GM12878 (cell line): ENCODE data around the gene MLLT3.

ENCODE experiments used
- ATF7 ChIP-seq: fragments of 450-650 bp; IDR thresholded peaks from 2 replicates; pipeline ENCODE4 v1.6.1; 2016; ENCODE audit warnings: low read depth, mild to moderate bottlenecking
- BHLHE40 ChIP-seq, 2 experiments: fragments of 450-650 bp in 1 of 2; IDR thresholded peaks; 2 replicates each; pipeline ENCODE4 v1.6.1; 2011 to 2017; ENCODE audit warnings: low read depth in 2 of 2, borderline replicate concordance in 1 of 2, improper control_type of control experiment in 1 of 2, low read length in 1 of 2, mild to moderate bottlenecking in 1 of 2
- CTCF ChIP-seq, 3 experiments: IDR thresholded peaks in 2 of 3; conservative IDR thresholded peaks in 1 of 3; 2 replicates each; pipeline ENCODE4 v1.5.1; 2011; ENCODE audit warnings: low read depth in 3 of 3, low read length in 3 of 3, mild to moderate bottlenecking in 3 of 3, control low read depth in 2 of 3, moderate library complexity in 2 of 3, inconsistent platforms in 1 of 3, mixed read lengths in 1 of 3; ENCODE audit not compliant: control insufficient read depth in 2 of 3, insufficient read depth in 1 of 3; ENCODE audit errors: extremely low read depth in 1 of 3
- EZH2 ChIP-seq: IDR thresholded peaks from 2 replicates; pipeline ENCODE4 v1.6.1; 2012; ENCODE audit warnings: low read depth, mild to moderate bottlenecking, control low read depth, inconsistent platforms, low read length, borderline replicate concordance; ENCODE audit not compliant: control insufficient read depth
- MAX ChIP-seq: IDR thresholded peaks from 2 replicates; pipeline ENCODE4 v1.6.1; 2012; ENCODE audit warnings: low read depth, low read length, improper control_type of control experiment
- NR2F1 ChIP-seq: fragments of 450-650 bp; conservative IDR thresholded peaks from 2 replicates; pipeline ENCODE4 v1.6.1; 2017; ENCODE audit warnings: mild to moderate bottlenecking
- POLR2AphosphoS5 ChIP-seq: IDR thresholded peaks from 2 replicates; pipeline ENCODE4 v1.6.1; 2011; ENCODE audit warnings: mild to moderate bottlenecking, low read length, inconsistent platforms
- RAD21 ChIP-seq: IDR thresholded peaks from 2 replicates; pipeline ENCODE4 v1.6.1; 2011; ENCODE audit warnings: mild to moderate bottlenecking, low read depth, low read length, moderate library complexity; ENCODE audit not compliant: insufficient read depth
- RCOR1 ChIP-seq: conservative IDR thresholded peaks from 2 replicates; pipeline ENCODE4 v1.6.1; 2012; ENCODE audit warnings: low read depth, low read length, improper control_type of control experiment
- SMARCA5 ChIP-seq: fragments of 450-650 bp; IDR thresholded peaks from 2 replicates; pipeline ENCODE4 v1.6.1; 2017; ENCODE audit warnings: mild to moderate bottlenecking
- STAT1 ChIP-seq: fragments of 450-650 bp; conservative IDR thresholded peaks from 2 replicates; pipeline ENCODE4 v1.6.1; 2014; ENCODE audit warnings: antibody characterized with exemption, mild to moderate bottlenecking
- USF2 ChIP-seq: IDR thresholded peaks from 2 replicates; pipeline ENCODE4 v1.6.1; 2011; ENCODE audit warnings: low read depth, low read length, improper control_type of control experiment, borderline replicate concordance
- ZNF274 ChIP-seq: IDR thresholded peaks from one replicate; pipeline ENCODE4 v1.8.0; 2011; ENCODE audit not compliant: insufficient read length, insufficient read depth

GRCh38 chr9:20330688-20331087, 291.6 kb downstream of the MLLT3 start:
- TF ChIP-seq CTCF (IDR thresholded peaks at IDR 0.05 in 2 of 3, conservative IDR thresholded peaks at IDR 0.05 in 1 of 3; ENCODE audit: control insufficient read depth in 2 of 3, extremely low read depth in 1 of 3, insufficient read depth in 1 of 3, low read depth in 3 of 3, low read length in 3 of 3), result no peak
- TF ChIP-seq SMARCA5, result no peak
- TF ChIP-seq ATF7, result no peak
- no peak for TF ChIP-seq USF2
- no peak for TF ChIP-seq POLR2AphosphoS5
- no peak for TF ChIP-seq ZNF274
- no peak for TF ChIP-seq NR2F1
- TF ChIP-seq EZH2, result no peak
- TF ChIP-seq RCOR1, result no peak
- no peak for TF ChIP-seq STAT1
- no peak for TF ChIP-seq BHLHE40 (IDR thresholded peaks at IDR 0.05; ENCODE audit: borderline replicate concordance in 1 of 2, low read depth in 2 of 2, low read length in 1 of 2)
- no peak for TF ChIP-seq MAX
- TF ChIP-seq RAD21, result no peak
